ENCODE measurements around the gene COL6A1.

Gene COL6A1

GRCh38 chr21:46008893-46009621 is 27.5 kb downstream of the COL6A1 start:
- no peak for DNase-seq

- no peak for DNase-seq
Observed at GRCh38 chr21:46009951-46010705, 28.6 kb downstream of the COL6A1 start.

GRCh38 chr21:46011267-46011967 is 29.8 kb downstream of the COL6A1 start:
- DNase-seq, result no peak

GRCh38 chr21:46012154-46012553 is 30.6 kb downstream of the COL6A1 start:
- DNase-seq, result no peak

GRCh38 chr21:46014828-46015227 is 33.3 kb downstream of the COL6A1 start:
- no peak for DNase-seq

GRCh38 chr21:46017148-46017547 is 35.6 kb downstream of the COL6A1 start:
- no peak for DNase-seq

- no peak for DNase-seq
Observed at GRCh38 chr21:46017695-46018094, 36.1 kb downstream of the COL6A1 start.

GRCh38 chr21:46018615-46019014 is 37.0 kb downstream of the COL6A1 start:
- DNase-seq, result no peak

- no peak for DNase-seq
Observed at GRCh38 chr21:46020581-46020980, 39.0 kb downstream of the COL6A1 start.

- no peak for DNase-seq
Observed at GRCh38 chr21:46021398-46021797, 39.8 kb downstream of the COL6A1 start.

- DNase-seq, result no peak
Observed at GRCh38 chr21:46021978-46022544, 40.5 kb downstream of the COL6A1 start.

GRCh38 chr21:46022551-46023525 is 41.3 kb downstream of the COL6A1 start:
- peak in 1 of 2 experiments; percentile 21 for DNase-seq

- DNase-seq, result no peak
Observed at GRCh38 chr21:46023555-46023954, 42.0 kb downstream of the COL6A1 start.

- DNase-seq, result no peak
Observed at GRCh38 chr21:46024141-46024540, 42.6 kb downstream of the COL6A1 start.

- DNase-seq, result no peak
Observed at GRCh38 chr21:46025113-46025770, 43.7 kb downstream of the COL6A1 start.

GRCh38 chr21:46027851-46028493 is 46.4 kb downstream of the COL6A1 start:
- DNase-seq, result no peak

GRCh38 chr21:46028573-46029091 is 47.1 kb downstream of the COL6A1 start:
- DNase-seq, result no peak

- no peak for DNase-seq
Observed at GRCh38 chr21:46029186-46029924, 47.8 kb downstream of the COL6A1 start.

GRCh38 chr21:46031484-46031883 is 49.9 kb downstream of the COL6A1 start:
- no peak for DNase-seq

- no peak for DNase-seq
Observed at GRCh38 chr21:46032100-46032499, 50.5 kb downstream of the COL6A1 start.

All from SHP77 (cell line).